H1 (cell line): ENCODE results near the gene MRPL1. TPM values are rescaled to one million over a fixed set of nuclear protein-coding genes. Genes with fewer than 3 reads are reported as not detected.

Experiments
- CTCF ChIA-PET: fragments of 300-600 bp; sonication (Branson Sonifier 250); formaldehyde crosslinking; loops from one replicate; lab custom pipeline; 2021; ENCODE audit not compliant: partially characterized antibody; lab: Charles Lee
- POLR2A ChIA-PET: fragments of 300-600 bp; sonication (Branson Sonifier 250); formaldehyde crosslinking; loops from one replicate; lab custom pipeline; 2021; ENCODE audit warnings: inconsistent platforms; ENCODE audit not compliant: partially characterized antibody; lab: Charles Lee
- DNase-seq, 2 experiments: peaks; one replicate each; pipeline versions ENCODE4 v3.0.0 to v3.0.0-alpha.2; 2010 to 2022; ENCODE audit warnings: low spot score in 2 of 2, low read depth in 1 of 2, mixed read lengths in 1 of 2
- FAIRE-seq: peaks from 2 replicates; lab custom pipeline; 2011; peaks lifted over from hg19 to GRCh38; lab: Jason Lieb, UNC
- H2AFZ ChIP-seq: 2 replicates; pipeline ENCODE4 v1.8.1; 2012; ENCODE audit warnings: low read length, inconsistent platforms
- H2AK5ac ChIP-seq: 2 replicates; pipeline ENCODE4 v1.6.1; 2013; ENCODE audit warnings: low read depth, low read length
- H2BK120ac ChIP-seq: replicated peaks from 2 replicates; pipeline ENCODE3; 2013; ENCODE audit warnings: low read depth, low read length, inconsistent platforms
- H2BK12ac ChIP-seq: 2 replicates; pipeline ENCODE4 v1.6.1; 2013; ENCODE audit warnings: low read depth, low read length
- H2BK15ac ChIP-seq: 2 replicates; pipeline ENCODE4 v1.6.1; 2013; ENCODE audit warnings: low read length
- H2BK20ac ChIP-seq: 2 replicates; pipeline ENCODE4 v1.6.1; 2013; ENCODE audit warnings: low read length
- H2BK5ac ChIP-seq: 2 replicates; pipeline ENCODE4 v1.6.1; 2013; ENCODE audit warnings: low read depth, low read length
- H3K14ac ChIP-seq: 2 replicates; pipeline ENCODE4 v1.6.1; 2013; ENCODE audit warnings: inconsistent platforms; ENCODE audit not compliant: insufficient read length
- H3K18ac ChIP-seq: 2 replicates; pipeline ENCODE4 v1.6.1; 2013; ENCODE audit warnings: low read length; ENCODE audit errors: extremely low read depth
- H3K23ac ChIP-seq: 2 replicates; pipeline ENCODE4 v1.6.1; 2013; ENCODE audit warnings: inconsistent platforms; ENCODE audit not compliant: insufficient read length
- H3K23me2 ChIP-seq: 2 replicates; pipeline ENCODE4 v1.6.1; 2013; ENCODE audit warnings: low read depth, low read length
- H3K27ac ChIP-seq: 2 replicates; pipeline ENCODE4 v1.6.1; 2011; ENCODE audit warnings: low read depth, low read length, inconsistent platforms
- H3K27me3 ChIP-seq, 4 experiments: replicated peaks in 1 of 4; 1 replicate in 1 of 4; 2 replicates in 3 of 4; pipeline versions ENCODE4 v1.6.1 to v1.8.1; 2011 to 2013; ENCODE audit warnings: low read length in 3 of 4, mild to moderate bottlenecking in 3 of 4, inconsistent platforms in 2 of 4, mixed read lengths in 2 of 4, moderate library complexity in 1 of 4; ENCODE audit not compliant: control insufficient read depth in 3 of 4, insufficient read depth in 3 of 4; ENCODE audit errors: extremely low read depth in 1 of 4
- H3K36me3 ChIP-seq, 4 experiments: 2 replicates each; pipeline versions ENCODE4 v1.6.1 to v1.8.1; 2011 to 2013; ENCODE audit warnings: mild to moderate bottlenecking in 4 of 4, low read length in 3 of 4, moderate library complexity in 2 of 4, control low read depth in 1 of 4, inconsistent platforms in 1 of 4; ENCODE audit not compliant: insufficient read depth in 4 of 4, control insufficient read depth in 2 of 4
- H3K4ac ChIP-seq: replicated peaks from 2 replicates; pipeline ENCODE3; 2013; ENCODE audit warnings: low read length, low read depth, mixed read lengths, inconsistent platforms; ENCODE audit not compliant: insufficient read length
- H3K4me1 ChIP-seq, 4 experiments: replicated peaks in 1 of 4; 1 replicate in 1 of 4; 2 replicates in 3 of 4; pipeline versions ENCODE4 v1.6.1 to v1.8.1; 2011 to 2013; ENCODE audit warnings: low read length in 3 of 4, inconsistent platforms in 2 of 4, mixed read lengths in 1 of 4; ENCODE audit not compliant: insufficient read depth in 4 of 4, control insufficient read depth in 3 of 4
- H3K4me2 ChIP-seq, 2 experiments: 2 replicates each; pipeline versions ENCODE4 v1.6.1 to v1.8.1; 2011 to 2013; ENCODE audit warnings: low read depth in 2 of 2, low read length in 2 of 2, control low read depth in 1 of 2, inconsistent platforms in 1 of 2, mild to moderate bottlenecking in 1 of 2; ENCODE audit not compliant: insufficient read depth in 1 of 2
- H3K4me3 ChIP-seq, 4 experiments: fragments of 200-600, 300-600 bp in 1 of 4; sonication (generic), shearing (Covaris generic), sonication (Bioruptor Twin) in 1 of 4; 2 replicates each; pipeline versions ENCODE4 v1.5.1 to v1.8.1; 2011 to 2016; ENCODE audit warnings: low read length in 4 of 4, low read depth in 3 of 4, control low read depth in 2 of 4, inconsistent platforms in 2 of 4, mild to moderate bottlenecking in 2 of 4, mixed read lengths in 1 of 4, moderate library complexity in 1 of 4; ENCODE audit not compliant: insufficient read depth in 2 of 4; ENCODE audit errors: extremely low read depth in 1 of 4
- H3K56ac ChIP-seq: replicated peaks from 2 replicates; pipeline ENCODE3; 2013; ENCODE audit warnings: low read depth, mild to moderate bottlenecking, mixed read lengths, low read length, inconsistent platforms; ENCODE audit not compliant: insufficient read length
- H3K79me1 ChIP-seq: 2 replicates; pipeline ENCODE4 v1.6.1; 2013; ENCODE audit warnings: low read depth, low read length, control low read depth
- H3K79me2 ChIP-seq, 2 experiments: 2 replicates each; pipeline versions ENCODE4 v1.6.1 to v1.8.1; 2012 to 2013; ENCODE audit warnings: low read length in 2 of 2, mild to moderate bottlenecking in 2 of 2, inconsistent platforms in 1 of 2; ENCODE audit not compliant: insufficient read depth in 2 of 2, control insufficient read depth in 1 of 2
- H3K9ac ChIP-seq, 4 experiments: replicated peaks in 1 of 4; 1 replicate in 1 of 4; 2 replicates in 3 of 4; pipeline versions ENCODE4 v1.6.1 to v1.8.1; 2011 to 2013; ENCODE audit warnings: low read depth in 3 of 4, low read length in 3 of 4, control low read depth in 2 of 4, mild to moderate bottlenecking in 2 of 4, moderate library complexity in 2 of 4, inconsistent platforms in 1 of 4; ENCODE audit errors: extremely low read depth in 1 of 4
- H3K9me3 ChIP-seq, 2 experiments: 2 replicates each; pipeline versions ENCODE4 v1.6.1 to v1.8.1; 2012 to 2013; ENCODE audit warnings: mild to moderate bottlenecking in 2 of 2, moderate library complexity in 2 of 2, control low read depth in 1 of 2, inconsistent platforms in 1 of 2, low read depth in 1 of 2, low read length in 1 of 2, mixed read lengths in 1 of 2; ENCODE audit not compliant: insufficient read depth in 2 of 2
- H4K20me1 ChIP-seq, 2 experiments: replicated peaks in 1 of 2; 2 replicates each; pipeline versions ENCODE3 to v1.8.1; 2011 to 2013; ENCODE audit warnings: inconsistent platforms in 2 of 2, low read length in 2 of 2, mild to moderate bottlenecking in 1 of 2; ENCODE audit not compliant: insufficient read depth in 2 of 2, control insufficient read depth in 1 of 2
- H4K5ac ChIP-seq: 2 replicates; pipeline ENCODE4 v1.6.1; 2013; ENCODE audit warnings: low read length, low read depth, mixed read lengths, inconsistent platforms; ENCODE audit not compliant: insufficient read length
- H4K8ac ChIP-seq: 2 replicates; pipeline ENCODE4 v1.8.0; 2013; ENCODE audit warnings: mild to moderate bottlenecking, moderate library complexity, low read length, inconsistent platforms; ENCODE audit not compliant: insufficient read depth; ENCODE audit errors: extremely low read depth
- H4K91ac ChIP-seq: replicated peaks from 2 replicates; pipeline ENCODE3; 2013; ENCODE audit warnings: low read length, mixed read lengths, inconsistent platforms; ENCODE audit not compliant: insufficient read length
- CBX5 ChIP-seq: fragments of 300-800, 300-1000 bp; sonication (generic); IDR thresholded peaks from 2 replicates; pipeline ENCODE4 v1.7.1; 2016; ENCODE audit warnings: antibody characterized with exemption, low read length, low read depth
- JUND ChIP-seq: IDR thresholded peaks from 2 replicates; pipeline ENCODE4 v1.6.1; 2011; ENCODE audit warnings: mild to moderate bottlenecking, improper control_type of control experiment, low read length
- KDM4A ChIP-seq: IDR thresholded peaks from one replicate; pipeline ENCODE4 v1.7.1; 2012; ENCODE audit warnings: low read depth, mild to moderate bottlenecking, moderate library complexity, low read length, inconsistent platforms; ENCODE audit not compliant: severe bottlenecking
- PHF8 ChIP-seq: fragments of 200-600 bp; sonication (generic); conservative IDR thresholded peaks from 2 replicates; pipeline ENCODE4 v1.7.1; 2012; ENCODE audit warnings: low read depth, mild to moderate bottlenecking, inconsistent platforms, low read length, moderate library complexity
- RBBP5 ChIP-seq: IDR thresholded peaks from 2 replicates; pipeline ENCODE4 v1.7.1; 2012; ENCODE audit warnings: low read depth, mild to moderate bottlenecking, inconsistent platforms, low read length, moderate library complexity, borderline replicate concordance
- WGBS, 2 experiments: shearing (Covaris generic) in 1 of 2; methylation state at CpG; one replicate each; pipeline versions ENCODE4 v1.1.6 to v1.1.7; 2013 to 2015; ENCODE audit warnings: low lambda C conversion rate in 2 of 2, mixed read lengths in 2 of 2, inconsistent platforms in 1 of 2, low coverage in 1 of 2, missing lambda C conversion rate in 1 of 2; ENCODE audit not compliant: insufficient replicate concordance in 2 of 2, insufficient coverage in 1 of 2, insufficient read length in 1 of 2; ENCODE audit errors: extremely low coverage in 1 of 2, missing lambda C conversion rate in 1 of 2; 5-methylcytosine and 5-hydroxymethylcytosine counted together
- polyA plus RNA-seq, 7 experiments: library from polyadenylated mRNA; depleted of rRNA in 3 of 7; stranded (reverse) in 5 of 7; unstranded in 2 of 7; fragments of >200 nt in 5 of 7; fragments of 200-250 nt in 2 of 7; gene quantifications; 1 replicate in 5 of 7; 2 replicates in 1 of 7; 4 replicates in 1 of 7; pipeline versions ENCODE4 v1.2.1 to v1.2.3, GENCODE V29; 2011 to 2013; ENCODE audit warnings: missing spikeins in 2 of 7, mixed read lengths in 2 of 7
- total RNA-seq: library from RNA; stranded (reverse); fragmentation: NEBNext Ultra II Directional; extraction: Animal tissue kit (Norgen Biotek cat#: 25700); gene quantifications from 2 replicates; pipeline ENCODE4 v1.2.1, GENCODE V29; 2021
- TF ChIP-seq, protein P1 (sequence below), 3 experiments: IDR thresholded peaks; 1 replicate in 2 of 3; 2 replicates in 1 of 3; pipeline versions ENCODE4 v1.5.1 to v1.6.1; 2011; ENCODE audit warnings: low read length in 3 of 3, mild to moderate bottlenecking in 3 of 3, inconsistent platforms in 2 of 3, low read depth in 1 of 3, moderate library complexity in 1 of 3; ENCODE audit not compliant: insufficient read depth in 1 of 3; ENCODE audit errors: control extremely low read depth in 1 of 3
- TF ChIP-seq, protein P2 (sequence below): IDR thresholded peaks from 2 replicates; pipeline ENCODE4 v1.6.1; 2012; ENCODE audit warnings: inconsistent platforms

The MRPL1 gene
- total and polyA plus RNA-seq, 2 of the 8 experiments (the other 6 are each of a cell fraction or from before 2014, with no cell fraction given): 9.6 to 37.0 TPM

DNA sequence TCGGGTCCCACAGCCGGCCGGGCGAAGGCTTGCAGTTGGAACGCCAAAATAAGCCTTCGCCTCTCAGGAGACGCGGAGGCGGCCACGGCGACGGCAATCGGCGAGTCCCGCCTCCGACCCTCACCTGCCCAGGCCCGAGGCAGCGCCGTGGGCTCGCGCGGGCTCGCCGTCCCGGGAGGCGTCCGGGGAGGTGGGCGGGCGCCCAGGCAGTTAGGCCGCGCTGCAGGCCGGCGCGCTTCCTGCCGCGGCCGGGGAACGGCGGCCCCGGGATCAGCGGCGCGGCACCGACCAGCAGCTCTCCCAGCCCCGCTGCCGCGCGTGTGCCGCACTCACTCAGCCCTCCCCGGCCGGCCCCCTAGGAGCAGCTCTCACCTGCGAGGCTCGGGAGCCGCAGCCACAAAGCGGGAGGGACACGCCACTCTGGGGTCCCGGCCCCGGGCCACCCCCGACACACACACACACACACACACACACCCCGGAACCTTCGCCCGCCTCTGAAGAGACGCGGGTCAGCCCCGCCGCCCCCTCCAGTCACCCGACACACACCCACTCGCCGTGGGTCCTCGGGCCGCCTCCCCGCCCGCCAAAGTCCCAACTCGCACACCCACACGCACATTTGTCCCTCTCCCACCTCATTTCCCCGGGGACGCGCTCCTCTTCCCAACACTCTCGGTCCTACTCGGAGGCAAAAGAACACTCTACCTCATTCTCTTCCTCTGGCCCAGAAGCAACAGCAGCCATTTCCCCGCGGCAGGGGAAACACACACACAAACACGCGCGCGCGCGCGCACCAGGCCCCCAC, 43.8 kb upstream of the MRPL1 start, which contains the start of gene CNOT6L:
CNOT6L (minus strand) TSS at position 767 of the 802 bp plus-strand sequence; CDS start at position 707, 60 bp downstream.
- H3K18ac ChIP-seq: peak within 1 kb of the TSS; percentile 89
- peak within 1 kb of the TSS; percentile 59 to 96 for H3K4me2 ChIP-seq
- H3K36me3 ChIP-seq: no peaks in the 10 kb centered on the region
- H2BK5ac ChIP-seq: no peak within 1 kb of the TSS
- peak within 1 kb of the TSS; percentile 82 to 96 (median 84) for H3K4me3 ChIP-seq
- peak within 1 kb of the TSS; percentile 84; the same call in 1 of the 2 replicates for H2BK15ac ChIP-seq
- no peak within 1 kb of the TSS for H2BK12ac ChIP-seq
- H3K56ac ChIP-seq: peak within 1 kb of the TSS; percentile 39
- H4K8ac ChIP-seq: peak within 1 kb of the TSS; percentile 62; the same call in 1 of the 2 replicates
- H2AFZ ChIP-seq: peak within 1 kb of the TSS; percentile 93
- H3K14ac ChIP-seq: no peak within 1 kb of the TSS
- FAIRE-seq: no peak
- no peak within 1 kb of the TSS for H2BK20ac ChIP-seq
- no peak within 1 kb of the TSS for H3K23ac ChIP-seq
- H3K4me1 ChIP-seq: peaks cover 0 to 4% (median 2%) of the 10 kb centered on the region in 4 experiments; a peak in 4 of 7 replicates
- H3K27me3 ChIP-seq: peaks cover 0 to 5% (median 2%) of the 10 kb centered on the region in 4 experiments; a peak in 2 of 7 replicates
- no peak within 1 kb of the TSS for H2AK5ac ChIP-seq
- peak within 1 kb of the TSS; percentile 19 for H4K91ac ChIP-seq
- peak within 1 kb of the TSS in 3 of 4 experiments; percentile 20 to 70 (median 46); a peak in 6 of 7 replicates for H3K9ac ChIP-seq
- H3K79me1 ChIP-seq: no peaks in the 10 kb centered on the region
- H3K23me2 ChIP-seq: peaks cover 8% of the 10 kb centered on the region; the same call in 1 of the 2 replicates
- WGBS, 2 experiments: 0% methylated on average over 48 of the region's 89 CpGs; no CpG with 5 or more reads in 1 of the 2 experiments
- CTCF ChIA-PET: interaction anchor here (1.3 to 1.7 kb wide), 4 partner anchors 8 to 30 kb away, joined by 4 to 8 read pairs (median 4); no protein-coding TSS in a partner anchor
- no peak within 1 kb of the TSS for H3K4ac ChIP-seq
- H4K5ac ChIP-seq: peak within 1 kb of the TSS; percentile 36
- peaks cover 0 to 5% of the 10 kb centered on the region in 2 experiments; a peak in 1 of 4 replicates for H3K79me2 ChIP-seq
- no peak within 1 kb of the TSS for H3K27ac ChIP-seq
- H3K9me3 ChIP-seq: no peaks in the 10 kb centered on the region
- DNase-seq: peak in 1 of 2 experiments; percentile 70
- H2BK120ac ChIP-seq: no peak within 1 kb of the TSS
- peaks cover 0 to 2% of the 10 kb centered on the region in 2 experiments for H4K20me1 ChIP-seq
- POLR2A ChIA-PET: interaction anchor here (0.7 to 1.0 kb wide), 5 partner anchors 8 to 209 kb away, joined by 3 to 5 read pairs (median 5); partner anchors contain the start of gene MRPL1
- TF ChIP-seq RBBP5 (no peak; the same call in 1 of the 2 replicates), JUND (no peak), CBX5 (no peak), KDM4A (peak; percentile 88), PHF8 (peak; percentile 40)
- TF ChIP-seq, protein P1, sequence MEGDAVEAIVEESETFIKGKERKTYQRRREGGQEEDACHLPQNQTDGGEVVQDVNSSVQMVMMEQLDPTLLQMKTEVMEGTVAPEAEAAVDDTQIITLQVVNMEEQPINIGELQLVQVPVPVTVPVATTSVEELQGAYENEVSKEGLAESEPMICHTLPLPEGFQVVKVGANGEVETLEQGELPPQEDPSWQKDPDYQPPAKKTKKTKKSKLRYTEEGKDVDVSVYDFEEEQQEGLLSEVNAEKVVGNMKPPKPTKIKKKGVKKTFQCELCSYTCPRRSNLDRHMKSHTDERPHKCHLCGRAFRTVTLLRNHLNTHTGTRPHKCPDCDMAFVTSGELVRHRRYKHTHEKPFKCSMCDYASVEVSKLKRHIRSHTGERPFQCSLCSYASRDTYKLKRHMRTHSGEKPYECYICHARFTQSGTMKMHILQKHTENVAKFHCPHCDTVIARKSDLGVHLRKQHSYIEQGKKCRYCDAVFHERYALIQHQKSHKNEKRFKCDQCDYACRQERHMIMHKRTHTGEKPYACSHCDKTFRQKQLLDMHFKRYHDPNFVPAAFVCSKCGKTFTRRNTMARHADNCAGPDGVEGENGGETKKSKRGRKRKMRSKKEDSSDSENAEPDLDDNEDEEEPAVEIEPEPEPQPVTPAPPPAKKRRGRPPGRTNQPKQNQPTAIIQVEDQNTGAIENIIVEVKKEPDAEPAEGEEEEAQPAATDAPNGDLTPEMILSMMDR (IDR thresholded peaks at IDR 0.05; ENCODE audit: control extremely low read depth in 1 of 3, insufficient read depth in 1 of 3, low read depth in 1 of 3, low read length in 3 of 3): no peak
- TF ChIP-seq, protein P2, sequence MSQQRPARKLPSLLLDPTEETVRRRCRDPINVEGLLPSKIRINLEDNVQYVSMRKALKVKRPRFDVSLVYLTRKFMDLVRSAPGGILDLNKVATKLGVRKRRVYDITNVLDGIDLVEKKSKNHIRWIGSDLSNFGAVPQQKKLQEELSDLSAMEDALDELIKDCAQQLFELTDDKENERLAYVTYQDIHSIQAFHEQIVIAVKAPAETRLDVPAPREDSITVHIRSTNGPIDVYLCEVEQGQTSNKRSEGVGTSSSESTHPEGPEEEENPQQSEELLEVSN: 0 out of 2 replicates have a peak, but pooled peaks have one; percentile 11
